H1 (cell line): ENCODE results near the gene CAMK2A. TPM values are rescaled to one million over a fixed set of nuclear protein-coding genes. Genes with fewer than 3 reads are reported as not detected.

Source experiments
- CTCF ChIA-PET: fragments of 300-600 bp; sonication (Branson Sonifier 250); formaldehyde crosslinking; loops from one replicate; lab custom pipeline; 2021; ENCODE audit not compliant: partially characterized antibody; lab: Charles Lee
- POLR2A ChIA-PET: fragments of 300-600 bp; sonication (Branson Sonifier 250); formaldehyde crosslinking; loops from one replicate; lab custom pipeline; 2021; ENCODE audit warnings: inconsistent platforms; ENCODE audit not compliant: partially characterized antibody; lab: Charles Lee
- DNase-seq, 2 experiments: peaks; one replicate each; pipeline versions ENCODE4 v3.0.0 to v3.0.0-alpha.2; 2010 to 2022; ENCODE audit warnings: low spot score in 2 of 2, low read depth in 1 of 2, mixed read lengths in 1 of 2
- FAIRE-seq: peaks from 2 replicates; lab custom pipeline; 2011; peaks lifted over from hg19 to GRCh38; lab: Jason Lieb, UNC
- H2AFZ ChIP-seq: 2 replicates; pipeline ENCODE4 v1.8.1; 2012; ENCODE audit warnings: low read length, inconsistent platforms
- H2AK5ac ChIP-seq: 2 replicates; pipeline ENCODE4 v1.6.1; 2013; ENCODE audit warnings: low read depth, low read length
- H2BK120ac ChIP-seq: replicated peaks from 2 replicates; pipeline ENCODE3; 2013; ENCODE audit warnings: low read depth, low read length, inconsistent platforms
- H2BK12ac ChIP-seq: 2 replicates; pipeline ENCODE4 v1.6.1; 2013; ENCODE audit warnings: low read depth, low read length
- H2BK15ac ChIP-seq: 2 replicates; pipeline ENCODE4 v1.6.1; 2013; ENCODE audit warnings: low read length
- H2BK20ac ChIP-seq: 2 replicates; pipeline ENCODE4 v1.6.1; 2013; ENCODE audit warnings: low read length
- H2BK5ac ChIP-seq: 2 replicates; pipeline ENCODE4 v1.6.1; 2013; ENCODE audit warnings: low read depth, low read length
- H3K14ac ChIP-seq: 2 replicates; pipeline ENCODE4 v1.6.1; 2013; ENCODE audit warnings: inconsistent platforms; ENCODE audit not compliant: insufficient read length
- H3K18ac ChIP-seq: 2 replicates; pipeline ENCODE4 v1.6.1; 2013; ENCODE audit warnings: low read length; ENCODE audit errors: extremely low read depth
- H3K23ac ChIP-seq: 2 replicates; pipeline ENCODE4 v1.6.1; 2013; ENCODE audit warnings: inconsistent platforms; ENCODE audit not compliant: insufficient read length
- H3K23me2 ChIP-seq: 2 replicates; pipeline ENCODE4 v1.6.1; 2013; ENCODE audit warnings: low read depth, low read length
- H3K27ac ChIP-seq: 2 replicates; pipeline ENCODE4 v1.6.1; 2011; ENCODE audit warnings: low read depth, low read length, inconsistent platforms
- H3K27me3 ChIP-seq, 4 experiments: replicated peaks in 1 of 4; 1 replicate in 1 of 4; 2 replicates in 3 of 4; pipeline versions ENCODE4 v1.6.1 to v1.8.1; 2011 to 2013; ENCODE audit warnings: low read length in 3 of 4, mild to moderate bottlenecking in 3 of 4, inconsistent platforms in 2 of 4, mixed read lengths in 2 of 4, moderate library complexity in 1 of 4; ENCODE audit not compliant: control insufficient read depth in 3 of 4, insufficient read depth in 3 of 4; ENCODE audit errors: extremely low read depth in 1 of 4
- H3K36me3 ChIP-seq, 4 experiments: 2 replicates each; pipeline versions ENCODE4 v1.6.1 to v1.8.1; 2011 to 2013; ENCODE audit warnings: mild to moderate bottlenecking in 4 of 4, low read length in 3 of 4, moderate library complexity in 2 of 4, control low read depth in 1 of 4, inconsistent platforms in 1 of 4; ENCODE audit not compliant: insufficient read depth in 4 of 4, control insufficient read depth in 2 of 4
- H3K4ac ChIP-seq: replicated peaks from 2 replicates; pipeline ENCODE3; 2013; ENCODE audit warnings: low read length, low read depth, mixed read lengths, inconsistent platforms; ENCODE audit not compliant: insufficient read length
- H3K4me1 ChIP-seq, 4 experiments: replicated peaks in 1 of 4; 1 replicate in 1 of 4; 2 replicates in 3 of 4; pipeline versions ENCODE4 v1.6.1 to v1.8.1; 2011 to 2013; ENCODE audit warnings: low read length in 3 of 4, inconsistent platforms in 2 of 4, mixed read lengths in 1 of 4; ENCODE audit not compliant: insufficient read depth in 4 of 4, control insufficient read depth in 3 of 4
- H3K4me2 ChIP-seq, 2 experiments: 2 replicates each; pipeline versions ENCODE4 v1.6.1 to v1.8.1; 2011 to 2013; ENCODE audit warnings: low read depth in 2 of 2, low read length in 2 of 2, control low read depth in 1 of 2, inconsistent platforms in 1 of 2, mild to moderate bottlenecking in 1 of 2; ENCODE audit not compliant: insufficient read depth in 1 of 2
- H3K4me3 ChIP-seq, 4 experiments: fragments of 200-600, 300-600 bp in 1 of 4; sonication (generic), shearing (Covaris generic), sonication (Bioruptor Twin) in 1 of 4; 2 replicates each; pipeline versions ENCODE4 v1.5.1 to v1.8.1; 2011 to 2016; ENCODE audit warnings: low read length in 4 of 4, low read depth in 3 of 4, control low read depth in 2 of 4, inconsistent platforms in 2 of 4, mild to moderate bottlenecking in 2 of 4, mixed read lengths in 1 of 4, moderate library complexity in 1 of 4; ENCODE audit not compliant: insufficient read depth in 2 of 4; ENCODE audit errors: extremely low read depth in 1 of 4
- H3K56ac ChIP-seq: replicated peaks from 2 replicates; pipeline ENCODE3; 2013; ENCODE audit warnings: low read depth, mild to moderate bottlenecking, mixed read lengths, low read length, inconsistent platforms; ENCODE audit not compliant: insufficient read length
- H3K79me1 ChIP-seq: 2 replicates; pipeline ENCODE4 v1.6.1; 2013; ENCODE audit warnings: low read depth, low read length, control low read depth
- H3K79me2 ChIP-seq, 2 experiments: 2 replicates each; pipeline versions ENCODE4 v1.6.1 to v1.8.1; 2012 to 2013; ENCODE audit warnings: low read length in 2 of 2, mild to moderate bottlenecking in 2 of 2, inconsistent platforms in 1 of 2; ENCODE audit not compliant: insufficient read depth in 2 of 2, control insufficient read depth in 1 of 2
- H3K9ac ChIP-seq, 4 experiments: replicated peaks in 1 of 4; 1 replicate in 1 of 4; 2 replicates in 3 of 4; pipeline versions ENCODE4 v1.6.1 to v1.8.1; 2011 to 2013; ENCODE audit warnings: low read depth in 3 of 4, low read length in 3 of 4, control low read depth in 2 of 4, mild to moderate bottlenecking in 2 of 4, moderate library complexity in 2 of 4, inconsistent platforms in 1 of 4; ENCODE audit errors: extremely low read depth in 1 of 4
- H3K9me3 ChIP-seq, 2 experiments: 2 replicates each; pipeline versions ENCODE4 v1.6.1 to v1.8.1; 2012 to 2013; ENCODE audit warnings: mild to moderate bottlenecking in 2 of 2, moderate library complexity in 2 of 2, control low read depth in 1 of 2, inconsistent platforms in 1 of 2, low read depth in 1 of 2, low read length in 1 of 2, mixed read lengths in 1 of 2; ENCODE audit not compliant: insufficient read depth in 2 of 2
- H4K20me1 ChIP-seq, 2 experiments: replicated peaks in 1 of 2; 2 replicates each; pipeline versions ENCODE3 to v1.8.1; 2011 to 2013; ENCODE audit warnings: inconsistent platforms in 2 of 2, low read length in 2 of 2, mild to moderate bottlenecking in 1 of 2; ENCODE audit not compliant: insufficient read depth in 2 of 2, control insufficient read depth in 1 of 2
- H4K5ac ChIP-seq: 2 replicates; pipeline ENCODE4 v1.6.1; 2013; ENCODE audit warnings: low read length, low read depth, mixed read lengths, inconsistent platforms; ENCODE audit not compliant: insufficient read length
- H4K8ac ChIP-seq: 2 replicates; pipeline ENCODE4 v1.8.0; 2013; ENCODE audit warnings: mild to moderate bottlenecking, moderate library complexity, low read length, inconsistent platforms; ENCODE audit not compliant: insufficient read depth; ENCODE audit errors: extremely low read depth
- H4K91ac ChIP-seq: replicated peaks from 2 replicates; pipeline ENCODE3; 2013; ENCODE audit warnings: low read length, mixed read lengths, inconsistent platforms; ENCODE audit not compliant: insufficient read length
- ASH2L ChIP-seq: fragments of 200-600, 300-600 bp; sonication (generic); IDR thresholded peaks from one replicate; pipeline ENCODE4 v1.7.1; 2017; ENCODE audit warnings: low read length
- BRCA1 ChIP-seq: IDR thresholded peaks from 2 replicates; pipeline ENCODE4 v1.6.1; 2012; ENCODE audit warnings: low read depth, low read length, improper control_type of control experiment
- CTBP2 ChIP-seq: IDR thresholded peaks from 2 replicates; pipeline ENCODE4 v1.7.0; 2011; ENCODE audit warnings: borderline replicate concordance, mild to moderate bottlenecking, moderate library complexity, mixed read lengths, low read length; ENCODE audit not compliant: insufficient read depth, insufficient read length
- FOSL1 ChIP-seq: IDR thresholded peaks from 2 replicates; pipeline ENCODE4 v1.6.1; 2011; ENCODE audit warnings: mild to moderate bottlenecking, low read depth, low read length, moderate library complexity; ENCODE audit not compliant: insufficient read depth
- JUND ChIP-seq: IDR thresholded peaks from 2 replicates; pipeline ENCODE4 v1.6.1; 2011; ENCODE audit warnings: mild to moderate bottlenecking, improper control_type of control experiment, low read length
- NANOG ChIP-seq: IDR thresholded peaks from 2 replicates; pipeline ENCODE4 v1.6.1; 2011; ENCODE audit warnings: low read length, low read depth, mild to moderate bottlenecking, inconsistent platforms; ENCODE audit not compliant: insufficient read depth, poor library complexity, severe bottlenecking
- PHF8 ChIP-seq: fragments of 200-600 bp; sonication (generic); conservative IDR thresholded peaks from 2 replicates; pipeline ENCODE4 v1.7.1; 2012; ENCODE audit warnings: low read depth, mild to moderate bottlenecking, inconsistent platforms, low read length, moderate library complexity
- POU5F1 ChIP-seq: IDR thresholded peaks from 2 replicates; pipeline ENCODE4 v1.6.1; 2011; ENCODE audit warnings: low read depth, mild to moderate bottlenecking, low read length, moderate library complexity
- SAP30 ChIP-seq: fragments of 300-600 bp; sonication (generic); IDR thresholded peaks from 2 replicates; pipeline ENCODE4 v1.7.1; 2012; ENCODE audit warnings: low read length, moderate library complexity, mild to moderate bottlenecking, inconsistent platforms; ENCODE audit not compliant: insufficient read depth, insufficient replicate concordance
- SUZ12 ChIP-seq: fragments of 200-600 bp; sonication (generic); IDR thresholded peaks from 2 replicates; pipeline ENCODE4 v1.6.1; 2012; ENCODE audit warnings: mild to moderate bottlenecking, inconsistent platforms, low read length, moderate library complexity, mixed read lengths
- TCF12 ChIP-seq: IDR thresholded peaks from 2 replicates; pipeline ENCODE4 v1.6.1; 2011; ENCODE audit warnings: low read depth, mild to moderate bottlenecking, low read length
- TEAD4 ChIP-seq: IDR thresholded peaks from 2 replicates; pipeline ENCODE4 v1.6.1; 2012; ENCODE audit warnings: low read depth, low read length, inconsistent platforms, mixed read lengths
- WGBS, 2 experiments: shearing (Covaris generic) in 1 of 2; methylation state at CpG; one replicate each; pipeline versions ENCODE4 v1.1.6 to v1.1.7; 2013 to 2015; ENCODE audit warnings: low lambda C conversion rate in 2 of 2, mixed read lengths in 2 of 2, inconsistent platforms in 1 of 2, low coverage in 1 of 2, missing lambda C conversion rate in 1 of 2; ENCODE audit not compliant: insufficient replicate concordance in 2 of 2, insufficient coverage in 1 of 2, insufficient read length in 1 of 2; ENCODE audit errors: extremely low coverage in 1 of 2, missing lambda C conversion rate in 1 of 2; 5-methylcytosine and 5-hydroxymethylcytosine counted together
- polyA plus RNA-seq, 7 experiments: library from polyadenylated mRNA; depleted of rRNA in 3 of 7; stranded (reverse) in 5 of 7; unstranded in 2 of 7; fragments of >200 nt in 5 of 7; fragments of 200-250 nt in 2 of 7; gene quantifications; 1 replicate in 5 of 7; 2 replicates in 1 of 7; 4 replicates in 1 of 7; pipeline versions ENCODE4 v1.2.1 to v1.2.3, GENCODE V29; 2011 to 2013; ENCODE audit warnings: missing spikeins in 2 of 7, mixed read lengths in 2 of 7
- total RNA-seq: library from RNA; stranded (reverse); fragmentation: NEBNext Ultra II Directional; extraction: Animal tissue kit (Norgen Biotek cat#: 25700); gene quantifications from 2 replicates; pipeline ENCODE4 v1.2.1, GENCODE V29; 2021

Gene CAMK2A
- total and polyA plus RNA-seq, 2 of the 8 experiments (the other 6 are each of a cell fraction or from before 2014, with no cell fraction given), result 0.20 to 0.28 TPM

DNA sequence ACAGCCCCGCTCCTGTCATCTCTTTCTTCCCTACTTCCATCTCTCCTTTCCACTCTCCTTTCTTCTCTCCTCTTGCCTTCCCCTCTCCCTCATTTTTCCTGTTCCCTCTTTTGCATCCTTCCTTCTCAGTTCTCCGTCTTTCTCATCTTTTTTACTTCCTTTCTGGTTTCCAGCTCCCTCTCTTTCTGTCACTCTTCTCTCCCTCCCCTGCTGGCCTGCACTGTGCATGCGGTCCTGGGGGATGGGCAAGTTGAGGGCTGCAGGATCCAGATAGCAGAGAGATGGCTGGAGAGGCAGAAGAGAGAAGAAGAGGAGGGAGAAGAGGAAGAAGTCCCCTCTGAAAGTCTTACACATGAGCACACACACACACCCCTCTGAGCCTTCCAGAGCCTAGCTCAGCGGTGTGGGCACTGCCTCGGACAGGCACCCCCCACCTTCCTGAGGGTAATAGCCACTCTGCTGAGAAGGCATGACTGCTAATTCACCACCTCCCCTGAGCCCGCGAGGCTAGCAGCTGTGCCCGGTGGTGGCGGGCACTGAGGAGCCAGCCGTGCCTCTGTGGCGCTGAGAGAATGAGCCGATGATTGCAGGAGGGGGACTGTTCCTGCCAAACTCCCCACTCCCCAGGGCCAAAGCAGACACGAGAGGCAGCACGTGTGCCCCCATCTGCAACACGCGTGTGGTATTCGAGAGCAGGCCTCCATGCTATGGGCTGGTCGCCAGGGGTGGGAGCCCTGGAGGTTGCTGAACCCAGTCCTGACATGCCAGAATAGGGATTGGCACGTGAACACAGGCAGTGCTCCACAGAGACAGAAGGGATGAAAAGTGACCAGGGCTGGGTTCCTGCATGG, 3.7 kb upstream of the CAMK2A start:
- H3K79me1 ChIP-seq, result no peaks in the 10 kb centered on the region
- H4K8ac ChIP-seq, result no peak overlapping the region; the same call in 1 of the 2 replicates
- H3K27me3 ChIP-seq, result no peaks in the 10 kb centered on the region
- no peaks in the 10 kb centered on the region for H3K9me3 ChIP-seq
- H2AFZ ChIP-seq, result no peak overlapping the region
- no peaks in the 10 kb centered on the region for H3K36me3 ChIP-seq
- peaks cover 0 to 4% (median 1%) of the 10 kb centered on the region in 4 experiments; a peak in 3 of 7 replicates for H3K4me1 ChIP-seq
- H2BK5ac ChIP-seq, result no peak overlapping the region
- H4K5ac ChIP-seq, result no peak overlapping the region
- H3K4ac ChIP-seq, result no peak overlapping the region
- no peak overlapping the region for H3K4me3 ChIP-seq
- H3K27ac ChIP-seq, result no peak overlapping the region
- no peak overlapping the region for H3K4me2 ChIP-seq
- H3K18ac ChIP-seq, result no peak overlapping the region
- no peak overlapping the region for H3K14ac ChIP-seq
- H2BK12ac ChIP-seq, result no peak overlapping the region; the same call in 1 of the 2 replicates
- no peak overlapping the region for H2AK5ac ChIP-seq
- ChIA-PET CTCF (interaction anchor here (0.7 to 0.8 kb wide), 2 partner anchors 104 to 553 kb away, joined by 3 read pairs; partner anchors contain the start of gene IRGM), POLR2A (interaction anchor here (0.6 kb wide), 1 partner anchor 9 kb away, joined by 3 read pairs; the partner anchor contains the start of gene ARSI)
- no peak overlapping the region for H2BK20ac ChIP-seq
- H3K9ac ChIP-seq, result no peak overlapping the region
- H3K56ac ChIP-seq, result no peak overlapping the region
- no peaks in the 10 kb centered on the region for H4K20me1 ChIP-seq
- no peaks in the 10 kb centered on the region; the same call in 1 of the 2 replicates for H3K23me2 ChIP-seq
- FAIRE-seq (no peak), DNase-seq (no peak)
- no peak overlapping the region for H4K91ac ChIP-seq
- 89% methylated on average over 19 of the region's 19 CpGs; no CpG with 5 or more reads in 1 of the 2 experiments for WGBS, 2 experiments
- H3K23ac ChIP-seq, result no peak overlapping the region
- H3K79me2 ChIP-seq, result no peaks in the 10 kb centered on the region
- H2BK15ac ChIP-seq, result no peak overlapping the region
- no peak overlapping the region for H2BK120ac ChIP-seq
- TF ChIP-seq NANOG (no peak), PHF8 (no peak), SAP30 (no peak), TEAD4 (no peak), TCF12 (no peak), SUZ12 (no peak), ASH2L (no peak), CTBP2 (no peak), BRCA1 (no peak), POU5F1 (no peak), JUND (no peak), FOSL1 (no peak)
